Astrocyte (in vitro differentiated cells and primary cell): ENCODE data around the gene PINK1. TPM values are rescaled to one million over a fixed set of nuclear protein-coding genes. Genes with fewer than 3 reads are reported as not detected.

Experiments
- DNase-seq: peaks from one replicate; pipeline ENCODE4 v3.0.0-alpha.2; 2010; ENCODE audit warnings: low read depth
- FAIRE-seq: peaks from 2 replicates; lab custom pipeline; 2011; peaks lifted over from hg19 to GRCh38; lab: Jason Lieb, UNC
- H2AFZ ChIP-seq: 2 replicates; pipeline ENCODE4 v1.6.0; 2012; ENCODE audit warnings: low read depth, low read length, inconsistent platforms
- H3K27ac ChIP-seq: 2 replicates; pipeline ENCODE4 v1.5.1; 2011; ENCODE audit warnings: low read depth, low read length, inconsistent platforms
- H3K27me3 ChIP-seq: 2 replicates; pipeline ENCODE4 v1.6.0; 2011; ENCODE audit warnings: low read length, inconsistent platforms; ENCODE audit not compliant: insufficient read depth
- H3K36me3 ChIP-seq: 2 replicates; pipeline ENCODE4 v1.5.1; 2011; ENCODE audit warnings: low read length, inconsistent platforms; ENCODE audit not compliant: insufficient read depth
- H3K4me1 ChIP-seq: 2 replicates; pipeline ENCODE4 v1.5.1; 2011; ENCODE audit warnings: low read length, inconsistent platforms; ENCODE audit not compliant: insufficient read depth
- H3K4me2 ChIP-seq: 2 replicates; pipeline ENCODE4 v1.6.0; 2012; ENCODE audit warnings: low read length, inconsistent platforms
- H3K4me3 ChIP-seq: 2 replicates; pipeline ENCODE4 v1.5.1; 2011; ENCODE audit warnings: low read depth, mild to moderate bottlenecking, low read length, inconsistent platforms; ENCODE audit not compliant: insufficient read depth
- H3K79me2 ChIP-seq: 2 replicates; pipeline ENCODE4 v1.6.0; 2012; ENCODE audit warnings: mild to moderate bottlenecking, low read length, inconsistent platforms; ENCODE audit not compliant: insufficient read depth
- H3K9ac ChIP-seq: 2 replicates; pipeline ENCODE4 v1.6.0; 2012; ENCODE audit warnings: mild to moderate bottlenecking, low read length, inconsistent platforms
- H3K9me3 ChIP-seq: 2 replicates; pipeline ENCODE4 v1.5.1; 2012; ENCODE audit warnings: low read depth, mild to moderate bottlenecking, low read length, inconsistent platforms; ENCODE audit not compliant: insufficient read depth
- H4K20me1 ChIP-seq: 2 replicates; pipeline ENCODE4 v1.6.0; 2012; ENCODE audit warnings: low read length, inconsistent platforms; ENCODE audit not compliant: insufficient read depth
- H3K27ac Mint-ChIP-seq: one replicate; pipeline ENCODE4 v1.8.0; 2021; ENCODE audit warnings: mild to moderate bottlenecking, mixed read lengths; ENCODE audit not compliant: unreplicated experiment
- H3K27me3 Mint-ChIP-seq: one replicate; pipeline ENCODE4 v1.8.0; 2021; ENCODE audit warnings: low read depth, mixed read lengths; ENCODE audit not compliant: unreplicated experiment
- H3K36me3 Mint-ChIP-seq: one replicate; pipeline ENCODE4 v1.8.0; 2021; ENCODE audit warnings: low read depth, mixed read lengths; ENCODE audit not compliant: unreplicated experiment
- H3K4me1 Mint-ChIP-seq: one replicate; pipeline ENCODE4 v1.8.0; 2021; ENCODE audit warnings: low read depth, mixed read lengths; ENCODE audit not compliant: unreplicated experiment
- H3K4me3 Mint-ChIP-seq: one replicate; pipeline ENCODE4 v1.8.0; 2021; ENCODE audit warnings: mild to moderate bottlenecking, moderate library complexity, mixed read lengths; ENCODE audit not compliant: unreplicated experiment
- H3K9me3 Mint-ChIP-seq: one replicate; pipeline ENCODE4 v1.8.0; 2021; ENCODE audit warnings: mild to moderate bottlenecking, mixed read lengths; ENCODE audit not compliant: unreplicated experiment
- EZH2 ChIP-seq: IDR thresholded peaks from 2 replicates; pipeline ENCODE4 v1.6.1; 2012; ENCODE audit warnings: mild to moderate bottlenecking, low read length, inconsistent platforms; ENCODE audit not compliant: insufficient read depth
- total RNA-seq: library from RNA; stranded (reverse); gene quantifications from 2 replicates; pipeline ENCODE4 v1.2.1, GENCODE V29; 2021
- TF ChIP-seq, protein P1 (sequence below): IDR thresholded peaks from 2 replicates; pipeline ENCODE4 v1.5.1; 2011; ENCODE audit warnings: low read depth, mild to moderate bottlenecking, inconsistent platforms, low read length, moderate library complexity; ENCODE audit not compliant: insufficient read depth

Gene PINK1
- total RNA-seq, 1 donor from 2014 or later, result 25.6 TPM

DNA sequence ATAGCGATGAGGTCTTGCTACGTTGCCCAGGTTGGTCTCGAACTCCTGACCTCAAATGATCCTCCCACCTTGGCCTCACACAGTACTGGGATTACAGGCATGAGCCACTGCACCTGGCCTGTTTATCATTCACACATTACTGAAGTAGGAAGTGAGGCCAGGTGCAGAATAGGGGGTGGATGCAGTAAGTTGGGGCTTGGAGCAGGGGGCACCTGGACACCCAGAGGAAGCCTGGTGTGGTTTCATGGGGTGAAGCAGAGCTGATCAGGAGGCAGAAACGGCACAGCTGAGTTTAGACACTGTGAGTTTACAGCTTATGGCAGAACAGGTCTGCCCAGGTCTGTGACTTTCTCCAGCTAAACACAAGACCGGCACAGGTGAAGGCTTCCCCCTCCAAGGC is 39.5 kb upstream of the PINK1 start:
- DNase-seq (no peak), FAIRE-seq (no peak)
- Mint-ChIP-seq H3K27me3 (peaks cover 40% of the 10 kb centered on the region), H3K27ac (no peak overlapping the region), H3K4me3 (no peak overlapping the region), H3K36me3 (no peaks in the 10 kb centered on the region), H3K9me3 (no peaks in the 10 kb centered on the region), H3K4me1 (peaks cover 3% of the 10 kb centered on the region)
- Histone ChIP-seq H4K20me1 (no peaks in the 10 kb centered on the region), H3K4me2 (no peak overlapping the region), H3K4me1 (peaks cover 11% of the 10 kb centered on the region), H3K27me3 (peaks cover 6% of the 10 kb centered on the region), H2AFZ (no peak overlapping the region), H3K79me2 (no peaks in the 10 kb centered on the region), H3K27ac (no peak overlapping the region), H3K9me3 (no peaks in the 10 kb centered on the region), H3K9ac (no peak overlapping the region), H3K4me3 (no peak overlapping the region), H3K36me3 (no peaks in the 10 kb centered on the region)
- TF ChIP-seq, protein P1, sequence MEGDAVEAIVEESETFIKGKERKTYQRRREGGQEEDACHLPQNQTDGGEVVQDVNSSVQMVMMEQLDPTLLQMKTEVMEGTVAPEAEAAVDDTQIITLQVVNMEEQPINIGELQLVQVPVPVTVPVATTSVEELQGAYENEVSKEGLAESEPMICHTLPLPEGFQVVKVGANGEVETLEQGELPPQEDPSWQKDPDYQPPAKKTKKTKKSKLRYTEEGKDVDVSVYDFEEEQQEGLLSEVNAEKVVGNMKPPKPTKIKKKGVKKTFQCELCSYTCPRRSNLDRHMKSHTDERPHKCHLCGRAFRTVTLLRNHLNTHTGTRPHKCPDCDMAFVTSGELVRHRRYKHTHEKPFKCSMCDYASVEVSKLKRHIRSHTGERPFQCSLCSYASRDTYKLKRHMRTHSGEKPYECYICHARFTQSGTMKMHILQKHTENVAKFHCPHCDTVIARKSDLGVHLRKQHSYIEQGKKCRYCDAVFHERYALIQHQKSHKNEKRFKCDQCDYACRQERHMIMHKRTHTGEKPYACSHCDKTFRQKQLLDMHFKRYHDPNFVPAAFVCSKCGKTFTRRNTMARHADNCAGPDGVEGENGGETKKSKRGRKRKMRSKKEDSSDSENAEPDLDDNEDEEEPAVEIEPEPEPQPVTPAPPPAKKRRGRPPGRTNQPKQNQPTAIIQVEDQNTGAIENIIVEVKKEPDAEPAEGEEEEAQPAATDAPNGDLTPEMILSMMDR, result no peak
- no peak for TF ChIP-seq EZH2

DNA sequence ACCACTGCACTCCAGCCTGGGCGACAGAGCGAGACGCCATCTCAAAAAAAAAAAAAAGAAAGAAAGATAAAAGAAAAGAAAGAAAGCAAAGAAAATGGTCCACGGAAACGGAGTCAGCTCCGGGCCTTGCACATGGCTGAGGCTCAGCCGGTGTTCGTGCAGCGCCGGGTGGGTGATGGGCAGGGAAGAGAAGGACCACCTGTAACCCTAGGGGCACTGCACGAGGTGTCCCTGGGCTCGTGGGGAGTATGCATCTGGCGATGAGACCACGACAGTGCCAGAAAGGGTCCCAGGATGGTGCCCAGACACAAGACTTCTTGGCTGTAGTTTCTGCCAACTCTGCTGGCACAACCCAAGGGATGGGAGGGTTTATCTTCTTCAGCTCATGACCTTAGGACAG is 38.5 kb upstream of the PINK1 start:
- no peaks in the 10 kb centered on the region for H4K20me1 ChIP-seq
- FAIRE-seq, result no peak
- H3K9ac ChIP-seq, result no peak overlapping the region

DNA sequence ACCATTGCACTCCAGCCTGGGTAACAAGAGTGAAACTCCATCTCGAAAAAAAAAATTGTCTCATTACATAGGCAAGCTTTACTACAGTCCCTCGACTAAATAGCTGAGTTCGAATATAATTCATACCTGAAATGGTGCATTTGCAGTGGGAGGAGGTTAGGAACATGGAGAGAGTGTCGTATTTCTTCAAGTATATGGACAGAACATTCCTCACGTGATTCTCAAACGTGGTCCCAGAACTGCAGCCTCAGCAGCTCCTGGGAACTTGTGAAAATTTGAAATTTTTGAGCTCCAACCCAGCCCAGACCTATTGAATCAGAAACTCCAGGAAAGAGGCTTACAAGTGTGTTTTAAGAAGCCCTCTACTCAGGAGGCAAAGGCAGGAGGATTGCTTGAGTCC is 37.2 kb upstream of the PINK1 start:
- no peaks in the 10 kb centered on the region for H3K36me3 Mint-ChIP-seq
- H3K4me1 Mint-ChIP-seq, result no peaks in the 10 kb centered on the region
- no peak overlapping the region for H3K4me3 Mint-ChIP-seq
- Histone ChIP-seq H3K9me3 (no peaks in the 10 kb centered on the region), H2AFZ (no peak overlapping the region), H3K9ac (no peak overlapping the region), H3K4me3 (no peak overlapping the region), H3K27me3 (peaks cover 3% of the 10 kb centered on the region), H3K27ac (no peak overlapping the region), H4K20me1 (no peaks in the 10 kb centered on the region), H3K4me2 (no peak overlapping the region), H3K36me3 (no peaks in the 10 kb centered on the region), H3K79me2 (no peaks in the 10 kb centered on the region), H3K4me1 (peaks cover 7% of the 10 kb centered on the region)
- no peaks in the 10 kb centered on the region for H3K9me3 Mint-ChIP-seq
- DNase-seq, result no peak
- no peak overlapping the region for H3K27ac Mint-ChIP-seq
- H3K27me3 Mint-ChIP-seq, result peaks cover 25% of the 10 kb centered on the region
- TF ChIP-seq EZH2, result no peak
- TF ChIP-seq, protein P1, result no peak
- FAIRE-seq, result no peak

More for the DNA sequence above, 38.5 kb upstream of the PINK1 start:
- no peaks in the 10 kb centered on the region for H3K79me2 ChIP-seq
- H3K4me1 ChIP-seq, result peaks cover 5% of the 10 kb centered on the region
- H3K9me3 ChIP-seq, result no peaks in the 10 kb centered on the region
- H3K27me3 Mint-ChIP-seq, result peaks cover 32% of the 10 kb centered on the region
- H3K36me3 Mint-ChIP-seq, result no peaks in the 10 kb centered on the region
- H2AFZ ChIP-seq, result no peak overlapping the region
- H3K27me3 ChIP-seq, result peaks cover 6% of the 10 kb centered on the region
- no peaks in the 10 kb centered on the region for H3K9me3 Mint-ChIP-seq
- DNase-seq, result no peak
- H3K27ac ChIP-seq, result no peak overlapping the region
- H3K4me3 ChIP-seq, result no peak overlapping the region
- no peak overlapping the region for H3K27ac Mint-ChIP-seq
- H3K4me1 Mint-ChIP-seq, result peaks cover 3% of the 10 kb centered on the region
- H3K4me3 Mint-ChIP-seq, result no peak overlapping the region
- no peak for TF ChIP-seq EZH2
- TF ChIP-seq, protein P1, result no peak
- H3K4me2 ChIP-seq, result no peak overlapping the region
- H3K36me3 ChIP-seq, result no peaks in the 10 kb centered on the region
